ENCODE data around the gene KCNH4. TPM values are rescaled to one million over a fixed set of nuclear protein-coding genes. Genes with fewer than 3 reads are reported as not detected.

The KCNH4 gene
- total RNA-seq, 1 experiment from 2014 or later: not detected

- no TSS peak for BruUV-seq (replicated peaks)
- Histone ChIP-seq H3K36me3 (ENCODE audit: control insufficient read depth in 1 of 2, insufficient read depth in 2 of 2, low read length in 2 of 2) (no peaks in the 10 kb centered on the region), H3K4me3 (replicated peaks in 1 of 2; ENCODE audit: low read depth in 1 of 2, low read length in 2 of 2) (no peak overlapping the region), H4K20me1 (ENCODE audit: insufficient read depth) (no peaks in the 10 kb centered on the region), H3K79me2 (ENCODE audit: insufficient read depth, low read length) (no peaks in the 10 kb centered on the region), H3K9ac (ENCODE audit: low read length) (no peak overlapping the region), H3K27me3 (ENCODE audit: insufficient read depth, low read length) (peaks cover 6% of the 10 kb centered on the region; the same call in 1 of the 2 replicates), H3K27ac (ENCODE audit: low read depth, low read length) (no peak overlapping the region), H3K9me3 (ENCODE audit: control insufficient read depth in 1 of 2, insufficient read depth in 1 of 2, low read depth in 1 of 2, low read length in 2 of 2) (no peaks in the 10 kb centered on the region), H3K4me2 (ENCODE audit: low read length) (no peak overlapping the region), H3K4me1 (ENCODE audit: control insufficient read depth in 1 of 2, insufficient read depth in 2 of 2, low read length in 2 of 2) (no peaks in the 10 kb centered on the region), H3K9me2 (ENCODE audit: insufficient read depth) (no peaks in the 10 kb centered on the region), H2AFZ (ENCODE audit: low read depth, low read length, poor library complexity, severe bottlenecking) (no peak overlapping the region)
- TF ChIP-seq RAD21 (IDR thresholded peaks at IDR 0.05; ENCODE audit: low read depth): no peak
- no peak for TF ChIP-seq CBX3 (IDR thresholded peaks at IDR 0.05; ENCODE audit: low read depth)
- no peak for TF ChIP-seq SRF (IDR thresholded peaks at IDR 0.05; ENCODE audit: low read depth)
- no peak for TF ChIP-seq ZFX (IDR thresholded peaks at IDR 0.05)
- no peak for TF ChIP-seq POLR2A (IDR thresholded peaks at IDR 0.05; ENCODE audit: borderline replicate concordance, extremely low read depth, insufficient read depth, insufficient read length)
- no peak for TF ChIP-seq SP1 (IDR thresholded peaks at IDR 0.05; ENCODE audit: low read depth)
- no peak for TF ChIP-seq ELF1 (IDR thresholded peaks at IDR 0.05; ENCODE audit: borderline replicate concordance, low read depth)
- TF ChIP-seq SIN3A (IDR thresholded peaks at IDR 0.05; ENCODE audit: low read depth): no peak
- TF ChIP-seq, protein P1, sequence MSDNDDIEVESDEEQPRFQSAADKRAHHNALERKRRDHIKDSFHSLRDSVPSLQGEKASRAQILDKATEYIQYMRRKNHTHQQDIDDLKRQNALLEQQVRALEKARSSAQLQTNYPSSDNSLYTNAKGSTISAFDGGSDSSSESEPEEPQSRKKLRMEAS (IDR thresholded peaks at IDR 0.05): no peak
- no peak for TF ChIP-seq FOSL1 (IDR thresholded peaks at IDR 0.05; ENCODE audit: low read depth)
- no peak for TF ChIP-seq TCF7L2 (IDR thresholded peaks at IDR 0.05; ENCODE audit: borderline replicate concordance, extremely low read depth, insufficient read depth, insufficient read length)
- no peak for TF ChIP-seq ZNF274 (IDR thresholded peaks at IDR 0.05; ENCODE audit: low read depth, low read length)
- TF ChIP-seq ZBTB33 (IDR thresholded peaks at IDR 0.05; ENCODE audit: extremely low read depth, insufficient replicate concordance, low read length): no peak
- TF ChIP-seq, protein P2, sequence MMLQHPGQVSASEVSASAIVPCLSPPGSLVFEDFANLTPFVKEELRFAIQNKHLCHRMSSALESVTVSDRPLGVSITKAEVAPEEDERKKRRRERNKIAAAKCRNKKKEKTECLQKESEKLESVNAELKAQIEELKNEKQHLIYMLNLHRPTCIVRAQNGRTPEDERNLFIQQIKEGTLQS (IDR thresholded peaks at IDR 0.05): no peak
- no peak for TF ChIP-seq JUND (IDR thresholded peaks at IDR 0.05)
- no peak for TF ChIP-seq EGR1 (IDR thresholded peaks at IDR 0.05; ENCODE audit: low read depth)
- TF ChIP-seq YY1 (IDR thresholded peaks at IDR 0.05; ENCODE audit: extremely low read depth, insufficient replicate concordance, low read depth, low read length): no peak
- TF ChIP-seq, protein P3, sequence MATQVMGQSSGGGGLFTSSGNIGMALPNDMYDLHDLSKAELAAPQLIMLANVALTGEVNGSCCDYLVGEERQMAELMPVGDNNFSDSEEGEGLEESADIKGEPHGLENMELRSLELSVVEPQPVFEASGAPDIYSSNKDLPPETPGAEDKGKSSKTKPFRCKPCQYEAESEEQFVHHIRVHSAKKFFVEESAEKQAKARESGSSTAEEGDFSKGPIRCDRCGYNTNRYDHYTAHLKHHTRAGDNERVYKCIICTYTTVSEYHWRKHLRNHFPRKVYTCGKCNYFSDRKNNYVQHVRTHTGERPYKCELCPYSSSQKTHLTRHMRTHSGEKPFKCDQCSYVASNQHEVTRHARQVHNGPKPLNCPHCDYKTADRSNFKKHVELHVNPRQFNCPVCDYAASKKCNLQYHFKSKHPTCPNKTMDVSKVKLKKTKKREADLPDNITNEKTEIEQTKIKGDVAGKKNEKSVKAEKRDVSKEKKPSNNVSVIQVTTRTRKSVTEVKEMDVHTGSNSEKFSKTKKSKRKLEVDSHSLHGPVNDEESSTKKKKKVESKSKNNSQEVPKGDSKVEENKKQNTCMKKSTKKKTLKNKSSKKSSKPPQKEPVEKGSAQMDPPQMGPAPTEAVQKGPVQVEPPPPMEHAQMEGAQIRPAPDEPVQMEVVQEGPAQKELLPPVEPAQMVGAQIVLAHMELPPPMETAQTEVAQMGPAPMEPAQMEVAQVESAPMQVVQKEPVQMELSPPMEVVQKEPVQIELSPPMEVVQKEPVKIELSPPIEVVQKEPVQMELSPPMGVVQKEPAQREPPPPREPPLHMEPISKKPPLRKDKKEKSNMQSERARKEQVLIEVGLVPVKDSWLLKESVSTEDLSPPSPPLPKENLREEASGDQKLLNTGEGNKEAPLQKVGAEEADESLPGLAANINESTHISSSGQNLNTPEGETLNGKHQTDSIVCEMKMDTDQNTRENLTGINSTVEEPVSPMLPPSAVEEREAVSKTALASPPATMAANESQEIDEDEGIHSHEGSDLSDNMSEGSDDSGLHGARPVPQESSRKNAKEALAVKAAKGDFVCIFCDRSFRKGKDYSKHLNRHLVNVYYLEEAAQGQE (IDR thresholded peaks at IDR 0.05; ENCODE audit: low read depth): no peak
- POLR2A ChIA-PET: no interaction called here
- CTCF ChIA-PET: no interaction called here
- intact Hi-C loops (cut with micrococcal nuclease): no loop called here
- no peak for DNase-seq (ENCODE audit: low read depth, low spot score)
- ATAC-seq: no peak
- RAD21 ChIA-PET (ENCODE audit: low non-redundant PET in 1 of 2, low total read pairs in 2 of 2, uncharacterized antibody in 2 of 2, unreplicated experiment in 2 of 2): no interaction called here
Observed at GRCh38 chr17:42174126-42174783, 6.7 kb downstream of the KCNH4 start.

Data from HCT116 (cell line).